ENCODE measurements around the gene MEX3C. TPM values are rescaled to one million over a fixed set of nuclear protein-coding genes. Genes with fewer than 3 reads are reported as not detected.

The MEX3C gene
- total and polyA plus RNA-seq, 8 donors = 21.4 to 76.1 (median 66.8) TPM

DNA sequence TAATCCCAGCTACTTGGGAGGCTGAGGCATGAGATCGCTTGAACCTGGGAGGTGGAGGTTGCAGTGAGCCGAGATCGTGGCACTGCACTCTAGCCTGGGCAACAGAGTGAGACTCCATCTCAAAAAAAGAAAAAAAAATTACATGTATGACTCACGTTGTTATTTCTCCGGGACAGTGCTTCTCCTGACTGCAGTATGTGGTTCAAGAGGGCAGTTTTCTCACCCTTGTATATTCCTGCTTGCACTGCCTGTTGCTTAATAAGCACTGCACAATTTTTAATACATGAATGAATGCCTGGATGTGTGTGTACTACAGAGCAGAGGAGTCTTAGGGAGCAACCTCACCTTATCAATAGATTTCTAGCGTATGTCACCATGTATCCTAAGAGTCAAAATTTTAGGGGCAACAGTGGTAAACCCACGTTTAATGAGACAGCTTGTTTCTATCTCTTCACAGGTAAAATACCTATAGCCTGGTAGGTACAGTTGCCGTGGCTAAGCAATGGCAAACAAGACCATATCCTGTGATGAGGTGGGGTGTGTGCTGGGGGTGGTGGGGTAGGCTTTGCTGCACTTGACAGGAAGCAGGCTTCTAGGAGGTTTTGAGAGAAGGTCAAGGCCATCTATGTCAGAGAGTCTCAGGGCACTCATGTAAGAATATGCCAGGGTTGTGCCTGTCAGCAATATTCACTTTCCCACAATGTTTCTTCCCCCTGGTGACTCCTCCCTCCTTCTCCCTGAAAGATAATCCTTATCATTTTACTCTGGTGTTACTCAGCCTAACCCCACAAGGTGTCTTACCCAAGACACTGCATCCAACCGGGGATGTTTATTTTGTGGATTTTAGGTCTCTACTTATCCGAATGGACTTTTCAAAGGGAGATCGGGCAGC is 36.9 kb upstream of the MEX3C start:
- Histone ChIP-seq H3K4me1 (no peaks in the 10 kb centered on the region), H3K27me3 (peaks cover 0 to 47% of the 10 kb centered on the region in 2 donors), H3K4me3 (no peak overlapping the region), H3K27ac (no peak overlapping the region), H3K36me3 (no peaks in the 10 kb centered on the region), H3K9me3 (no peaks in the 10 kb centered on the region)
- TF ChIP-seq, protein P1, sequence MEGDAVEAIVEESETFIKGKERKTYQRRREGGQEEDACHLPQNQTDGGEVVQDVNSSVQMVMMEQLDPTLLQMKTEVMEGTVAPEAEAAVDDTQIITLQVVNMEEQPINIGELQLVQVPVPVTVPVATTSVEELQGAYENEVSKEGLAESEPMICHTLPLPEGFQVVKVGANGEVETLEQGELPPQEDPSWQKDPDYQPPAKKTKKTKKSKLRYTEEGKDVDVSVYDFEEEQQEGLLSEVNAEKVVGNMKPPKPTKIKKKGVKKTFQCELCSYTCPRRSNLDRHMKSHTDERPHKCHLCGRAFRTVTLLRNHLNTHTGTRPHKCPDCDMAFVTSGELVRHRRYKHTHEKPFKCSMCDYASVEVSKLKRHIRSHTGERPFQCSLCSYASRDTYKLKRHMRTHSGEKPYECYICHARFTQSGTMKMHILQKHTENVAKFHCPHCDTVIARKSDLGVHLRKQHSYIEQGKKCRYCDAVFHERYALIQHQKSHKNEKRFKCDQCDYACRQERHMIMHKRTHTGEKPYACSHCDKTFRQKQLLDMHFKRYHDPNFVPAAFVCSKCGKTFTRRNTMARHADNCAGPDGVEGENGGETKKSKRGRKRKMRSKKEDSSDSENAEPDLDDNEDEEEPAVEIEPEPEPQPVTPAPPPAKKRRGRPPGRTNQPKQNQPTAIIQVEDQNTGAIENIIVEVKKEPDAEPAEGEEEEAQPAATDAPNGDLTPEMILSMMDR (IDR thresholded peaks at IDR 0.05) = no peak
- intact Hi-C loops (cut with DNase I) = no loop called here
- DNase-seq = no peak
- ATAC-seq = no peak

- no peak overlapping the region for H3K4me3 ChIP-seq
- H3K27ac ChIP-seq = no peak overlapping the region
- no peaks in the 10 kb centered on the region for H3K4me1 ChIP-seq
- ATAC-seq (no peak), DNase-seq (no peak)
- intact Hi-C loops (cut with DNase I) = no loop called here
- H3K9me3 ChIP-seq = no peaks in the 10 kb centered on the region
- TF ChIP-seq, protein P1 (IDR thresholded peaks at IDR 0.05) = no peak
- H3K36me3 ChIP-seq = no peaks in the 10 kb centered on the region
- H3K27me3 ChIP-seq = peaks cover 0 to 47% of the 10 kb centered on the region in 2 donors
Measured at GRCh38 chr18:51229328-51229727, 31.8 kb upstream of the MEX3C start.

DNA sequence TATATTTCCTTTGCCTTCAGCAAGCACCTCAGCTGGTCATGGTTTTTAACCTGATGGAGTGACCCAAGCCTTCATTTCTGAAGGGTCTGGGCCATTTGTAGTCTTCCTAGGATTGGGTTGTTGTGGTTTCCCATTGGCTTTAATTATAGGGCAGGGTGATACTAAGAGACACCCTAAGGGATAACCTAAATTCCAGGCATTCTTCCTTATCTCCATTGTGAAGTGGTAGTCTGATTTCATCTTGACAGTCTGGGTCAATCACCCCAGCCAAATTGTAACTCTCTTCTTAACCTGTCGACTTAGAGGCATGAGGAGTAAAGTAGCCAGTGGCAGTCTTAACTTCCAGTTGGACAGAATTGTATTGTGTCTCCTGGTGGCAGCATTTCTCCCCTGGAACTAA is 30.2 kb upstream of the MEX3C start:
- intact Hi-C loops (cut with DNase I) = no loop called here
- no peaks in the 10 kb centered on the region for H3K4me1 ChIP-seq
- H3K27me3 ChIP-seq = peaks cover 0 to 42% of the 10 kb centered on the region in 2 donors

DNA sequence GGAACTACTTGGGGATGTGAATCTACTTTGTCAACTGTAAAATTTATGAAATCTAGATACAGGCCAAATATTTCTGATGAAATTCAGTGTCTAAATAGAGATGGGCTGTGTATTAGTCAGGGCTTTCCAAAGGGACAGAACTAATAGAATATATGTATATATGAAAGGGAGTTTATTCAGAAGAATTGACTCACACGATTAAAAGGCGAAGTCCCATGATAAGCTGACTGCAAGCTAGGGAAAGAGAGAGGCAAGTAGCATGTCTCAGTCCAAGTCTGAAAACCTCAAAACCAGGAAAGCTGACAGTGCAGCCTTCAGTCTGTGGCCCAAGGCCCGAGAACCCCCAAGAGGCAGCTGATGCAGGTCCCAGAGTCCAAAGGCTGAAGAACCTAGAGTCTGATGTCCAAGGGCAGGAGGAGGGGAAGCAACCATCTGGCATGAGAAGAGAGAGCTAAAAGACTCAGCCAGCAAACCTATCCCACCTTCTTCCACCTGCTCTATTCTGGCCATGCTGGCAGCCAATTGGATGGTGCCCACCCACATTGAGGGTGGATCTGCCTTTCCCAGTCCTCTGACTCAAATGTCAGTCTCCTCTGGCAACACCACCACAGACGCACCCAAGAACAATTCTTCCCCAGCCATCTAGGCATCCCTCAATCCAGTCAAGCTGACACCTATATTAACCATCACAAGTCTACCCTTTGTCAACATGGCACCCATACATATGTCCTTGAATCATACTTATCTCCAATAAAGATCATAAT is 29.3 kb upstream of the MEX3C start:
- DNase-seq (no peak), ATAC-seq (no peak)
- H3K4me1 ChIP-seq = no peaks in the 10 kb centered on the region
- peaks cover 0 to 42% of the 10 kb centered on the region in 2 donors for H3K27me3 ChIP-seq
- intact Hi-C loops (cut with DNase I) = no loop called here
- no peak overlapping the region for H3K4me3 ChIP-seq
- no peaks in the 10 kb centered on the region for H3K36me3 ChIP-seq
- H3K9me3 ChIP-seq = no peaks in the 10 kb centered on the region
- TF ChIP-seq, protein P1 (IDR thresholded peaks at IDR 0.05) = no peak
- no peak overlapping the region for H3K27ac ChIP-seq

More for the DNA sequence above, 30.2 kb upstream of the MEX3C start:
- Histone ChIP-seq H3K4me3 (no peak overlapping the region), H3K9me3 (no peaks in the 10 kb centered on the region), H3K27ac (no peak overlapping the region), H3K36me3 (no peaks in the 10 kb centered on the region)
- ATAC-seq (no peak), DNase-seq (no peak)
- TF ChIP-seq, protein P1 (IDR thresholded peaks at IDR 0.05) = no peak

DNA sequence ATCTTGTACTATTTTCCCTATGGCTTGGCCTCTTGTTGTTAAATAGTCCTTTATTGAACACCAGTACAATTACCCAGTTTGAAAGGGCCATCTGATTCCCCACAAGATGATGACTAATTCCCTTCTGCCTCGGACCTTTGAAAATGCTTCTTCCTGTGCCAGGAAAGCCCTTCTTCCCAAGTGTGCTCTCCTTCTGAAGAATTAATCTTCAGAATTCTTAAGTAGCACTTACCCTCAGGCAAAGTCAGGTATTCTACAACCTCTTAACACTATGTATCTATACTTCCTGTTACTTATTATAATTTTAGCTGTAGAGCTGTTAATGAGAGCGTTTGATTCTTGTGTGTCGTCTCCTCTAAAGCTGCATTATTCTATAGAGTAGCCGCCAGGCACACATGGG is 28.6 kb upstream of the MEX3C start:
- Histone ChIP-seq H3K36me3 (no peaks in the 10 kb centered on the region), H3K4me1 (no peaks in the 10 kb centered on the region), H3K4me3 (no peak overlapping the region), H3K9me3 (no peaks in the 10 kb centered on the region), H3K27ac (no peak overlapping the region), H3K27me3 (peaks cover 0 to 44% of the 10 kb centered on the region in 2 donors)
- TF ChIP-seq, protein P1 (IDR thresholded peaks at IDR 0.05) = no peak
- DNase-seq (peak in 1 of 4 donors; percentile 16), ATAC-seq (peak; percentile 89)
- intact Hi-C loops (cut with DNase I) = no loop called here

Measured in left lung (tissue), 10 donors.